ENCODE results near the gene SLC22A23.

The SLC22A23 gene

DNA sequence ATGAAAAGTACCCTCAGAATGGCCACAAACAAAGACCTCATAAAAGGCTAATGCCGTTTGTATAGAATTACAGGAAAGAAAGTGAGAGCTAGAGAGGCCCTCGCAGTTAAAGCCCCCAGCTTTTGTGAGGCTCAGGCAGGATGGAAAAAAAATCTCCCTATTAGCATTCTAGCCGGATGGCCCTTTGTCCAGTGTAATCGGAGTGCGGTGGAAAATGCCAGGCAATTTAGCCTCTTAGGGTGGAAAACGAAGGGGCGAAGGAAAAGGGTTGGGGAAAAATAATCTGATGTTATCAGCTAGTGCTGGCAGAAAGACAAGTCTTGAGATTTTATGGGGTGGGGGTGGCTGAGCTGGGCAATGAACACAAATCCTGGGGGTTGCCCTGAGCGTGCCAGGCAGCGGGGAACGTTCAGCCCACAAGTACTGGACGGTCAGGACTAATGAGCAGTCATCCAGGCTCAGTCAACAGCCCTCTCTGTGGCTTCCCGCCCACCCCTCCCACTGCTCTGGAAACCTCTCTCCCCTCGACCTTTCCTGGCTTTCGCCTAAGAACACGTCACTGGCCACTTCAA lies 105.7 kb downstream of the SLC22A23 start:
- DNase-seq, result no peak

DNA sequence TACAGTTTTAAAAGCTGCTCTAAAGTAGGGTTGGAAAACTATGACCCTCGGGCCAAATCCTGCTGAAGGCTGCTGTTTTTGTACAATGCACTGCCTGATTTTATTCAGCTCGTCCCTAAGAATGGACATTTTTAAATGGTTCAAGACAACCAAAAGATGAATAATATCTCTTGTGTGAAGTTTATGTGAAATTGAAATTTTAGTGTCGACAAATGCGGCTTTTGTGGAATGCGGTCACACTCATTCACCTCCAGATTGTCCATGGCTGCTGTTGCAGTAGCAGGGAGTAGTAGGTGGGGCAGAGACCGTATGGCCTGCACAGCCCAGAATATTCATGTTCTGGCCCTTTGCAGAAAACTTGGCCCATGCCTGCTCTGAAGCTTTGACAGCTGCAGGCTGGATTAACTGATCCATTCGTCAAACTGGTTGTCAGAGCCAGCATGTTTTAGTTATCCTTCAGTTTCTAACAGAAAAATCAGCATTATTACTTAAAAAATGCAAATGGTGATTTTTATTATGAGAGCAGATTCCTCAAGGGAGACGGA lies 106.5 kb downstream of the SLC22A23 start:
- DNase-seq, result peak; percentile 19

DNA sequence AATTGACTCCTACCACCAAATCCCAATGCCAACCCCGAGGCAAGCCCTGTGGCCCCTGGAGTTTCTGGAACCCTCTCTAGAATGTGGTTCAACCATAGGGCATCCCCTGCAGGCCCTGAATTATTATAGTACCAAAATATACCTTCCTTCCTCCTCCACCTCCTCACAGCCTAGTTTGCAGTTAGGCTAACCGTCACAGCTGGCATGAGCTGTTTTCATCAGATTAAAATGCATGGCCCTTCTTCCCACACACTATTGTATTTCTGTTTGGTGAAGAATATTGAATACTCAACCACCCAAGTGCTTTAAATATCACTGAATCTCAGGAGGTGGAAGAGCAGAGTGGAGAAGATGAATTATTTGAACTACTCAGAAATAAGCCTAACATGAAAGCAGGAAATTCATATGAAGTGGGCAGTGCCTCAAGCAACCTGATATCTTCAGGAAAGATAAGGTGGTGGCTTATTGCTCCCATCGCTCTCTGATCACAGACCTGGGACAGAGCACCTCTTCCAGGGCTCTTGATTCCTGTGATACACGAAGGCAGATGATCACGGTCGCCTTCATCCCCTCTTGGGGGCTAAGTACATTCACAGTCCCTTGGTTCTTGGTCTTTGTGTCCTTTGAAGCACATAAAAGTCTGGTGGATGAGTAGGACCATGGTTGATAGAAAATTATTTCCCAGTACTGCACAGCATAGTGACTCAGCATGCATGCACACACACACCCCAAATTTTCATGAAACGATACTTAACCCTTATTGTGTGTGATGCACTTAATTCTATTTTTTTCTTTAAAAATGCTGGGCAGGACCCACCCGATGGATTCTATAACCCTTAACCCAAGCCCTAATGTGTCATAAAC lies 107.2 kb downstream of the SLC22A23 start:
- DNase-seq, result no peak

DNA sequence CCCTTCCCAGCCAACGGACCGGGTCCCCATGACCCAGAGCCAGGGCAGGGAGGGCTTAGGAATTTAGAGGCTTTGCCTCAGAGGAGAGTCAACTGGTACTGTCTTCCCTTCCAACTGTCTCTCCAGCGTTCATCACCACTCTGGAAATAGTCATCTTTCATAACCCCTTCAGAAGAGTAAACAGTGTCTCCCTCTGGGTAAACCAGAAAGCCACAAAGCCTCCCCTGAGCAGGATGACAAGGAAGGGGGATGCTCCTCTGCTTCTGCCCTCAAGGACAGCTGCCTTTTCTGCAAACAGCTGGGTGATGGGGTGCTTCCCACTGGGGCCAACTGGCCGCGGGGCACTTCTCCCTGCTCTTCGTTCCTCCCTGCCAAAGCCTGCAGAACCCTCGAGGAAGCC lies 108.0 kb downstream of the SLC22A23 start:
- DNase-seq, result no peak

DNA sequence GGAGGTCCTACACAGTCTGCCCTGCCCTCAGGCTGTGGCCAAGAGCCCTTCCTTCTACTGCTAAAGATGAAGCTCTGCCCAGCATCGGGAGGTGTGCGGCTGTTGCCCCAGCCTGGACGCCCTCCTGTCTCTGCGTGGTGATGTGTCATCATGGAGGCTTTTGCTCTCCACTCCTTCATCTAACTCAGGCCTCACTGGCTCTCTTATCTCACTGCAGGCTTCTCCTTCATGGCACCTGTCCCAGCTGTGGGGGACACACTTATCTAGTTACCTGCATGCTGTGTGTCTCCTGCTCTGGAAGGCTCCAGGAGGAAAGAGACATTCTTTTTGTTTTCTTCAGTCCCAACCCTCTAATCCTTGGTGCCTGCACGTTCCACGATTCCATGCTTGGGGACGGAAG lies 109.0 kb downstream of the SLC22A23 start:
- DNase-seq, result no peak

DNA sequence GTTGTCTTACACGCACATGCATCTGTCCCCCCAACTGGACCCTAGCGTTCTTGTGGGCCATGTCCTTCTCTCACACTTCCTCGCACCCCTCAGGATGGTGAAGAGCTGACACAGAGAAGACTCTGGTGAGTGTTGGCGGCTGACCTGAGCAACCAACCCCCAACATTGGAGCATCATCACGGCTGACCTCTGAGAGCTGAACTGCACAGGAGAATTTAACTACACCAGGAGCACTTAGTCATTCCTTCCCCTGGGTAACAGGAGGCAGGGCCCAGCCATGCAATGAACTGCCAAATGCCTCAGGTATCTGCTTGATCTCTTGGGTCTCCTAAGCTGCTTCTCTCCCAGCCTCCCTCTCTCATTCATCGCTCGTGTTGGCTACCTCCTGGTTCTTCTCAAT lies 109.6 kb downstream of the SLC22A23 start:
- peak; percentile 18 for DNase-seq

DNA sequence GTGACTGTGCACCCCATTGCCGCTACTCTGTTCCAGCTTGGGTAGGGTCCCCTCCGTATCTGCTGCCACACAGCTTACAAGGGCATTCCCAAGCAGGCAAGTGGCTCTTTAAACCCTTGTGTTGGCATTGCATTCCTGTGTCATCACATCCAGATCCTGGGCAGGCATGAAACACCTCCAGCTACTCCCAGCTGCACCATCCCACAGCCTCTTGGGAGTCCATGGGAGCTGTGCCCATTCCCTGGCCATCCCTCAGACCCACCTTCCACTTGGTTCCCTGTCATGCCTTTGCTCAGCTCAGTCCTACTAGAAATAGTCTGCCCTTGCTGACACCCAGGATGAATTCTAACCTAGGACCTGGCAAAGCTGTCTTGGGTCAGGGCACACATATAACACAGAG lies 110.4 kb downstream of the SLC22A23 start:
- no peak for DNase-seq

DNA sequence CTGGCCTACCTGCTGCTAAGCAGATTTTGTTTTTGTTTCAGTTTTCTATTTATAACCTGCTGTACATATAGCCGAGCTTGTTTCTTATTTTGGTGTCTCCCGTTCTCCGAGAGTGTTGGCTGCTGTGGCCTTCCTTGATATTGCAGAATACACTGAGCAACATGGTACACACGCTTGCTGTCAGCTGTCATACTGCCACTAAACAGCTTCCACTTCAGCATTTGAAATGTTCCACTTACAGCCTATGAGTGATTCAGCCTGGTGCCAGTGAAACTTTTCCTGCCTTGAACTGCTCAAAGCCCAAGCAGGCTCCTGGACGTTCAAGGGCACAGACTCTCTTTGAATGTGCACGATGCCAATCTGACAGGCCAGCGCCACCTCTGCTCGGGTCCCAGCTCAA lies 111.0 kb downstream of the SLC22A23 start:
- no peak for DNase-seq

DNA sequence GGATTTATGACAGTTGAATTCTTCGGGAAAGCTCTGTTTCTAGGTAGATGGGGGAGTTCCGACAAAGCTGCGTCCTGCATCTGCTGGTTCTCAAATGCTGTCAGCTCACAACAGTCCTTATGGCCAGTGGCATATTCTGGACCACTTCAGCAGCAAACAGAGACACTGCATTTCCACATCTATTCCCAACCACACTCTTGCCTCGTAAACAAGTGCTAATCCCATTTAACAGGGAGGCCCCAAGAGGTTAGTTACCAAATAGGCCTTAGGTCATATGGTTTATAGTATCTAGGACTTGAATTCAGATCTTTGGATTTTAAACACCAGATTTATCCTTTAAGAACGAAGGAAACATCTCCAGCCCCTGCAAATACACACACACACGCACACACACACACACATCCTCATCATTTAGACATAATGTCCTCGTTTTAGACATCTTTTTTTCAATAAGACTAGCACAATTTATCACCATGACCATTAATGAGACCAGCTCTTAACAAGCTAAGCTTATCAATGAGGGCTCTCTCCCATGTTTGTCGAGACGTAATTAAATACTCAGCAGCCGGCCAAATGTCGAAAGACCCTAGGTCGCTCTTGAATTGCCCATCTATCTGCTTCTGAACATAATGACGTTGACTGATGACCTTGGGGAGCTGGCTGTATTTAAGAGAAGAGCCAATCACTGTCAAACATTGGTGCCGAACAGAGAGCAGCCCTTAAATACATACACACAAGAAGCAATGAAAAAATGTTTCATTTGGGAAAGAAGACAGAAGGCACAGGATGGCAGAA lies 113.6 kb downstream of the SLC22A23 start:
- DNase-seq, result no peak

DNA sequence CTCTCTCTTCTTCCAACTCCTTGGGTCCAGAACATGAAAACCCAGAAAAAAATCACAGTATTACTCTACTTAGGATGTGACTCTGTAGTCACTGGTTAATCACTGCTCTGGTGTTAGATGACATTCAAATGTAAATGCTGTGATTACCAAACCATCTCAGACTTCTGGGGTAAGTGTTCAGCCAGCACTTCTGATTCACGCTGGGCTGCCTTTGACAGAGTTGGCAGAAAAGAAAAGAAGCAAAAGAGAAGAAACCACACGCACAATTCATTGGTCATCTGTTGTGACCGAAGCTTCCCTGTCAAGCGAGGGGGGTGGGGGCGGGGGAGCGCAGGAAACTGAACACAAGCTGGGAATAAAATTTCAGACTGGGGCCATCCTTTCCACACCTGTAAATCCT lies 115.4 kb downstream of the SLC22A23 start:
- peak; percentile 87 for DNase-seq

DNA sequence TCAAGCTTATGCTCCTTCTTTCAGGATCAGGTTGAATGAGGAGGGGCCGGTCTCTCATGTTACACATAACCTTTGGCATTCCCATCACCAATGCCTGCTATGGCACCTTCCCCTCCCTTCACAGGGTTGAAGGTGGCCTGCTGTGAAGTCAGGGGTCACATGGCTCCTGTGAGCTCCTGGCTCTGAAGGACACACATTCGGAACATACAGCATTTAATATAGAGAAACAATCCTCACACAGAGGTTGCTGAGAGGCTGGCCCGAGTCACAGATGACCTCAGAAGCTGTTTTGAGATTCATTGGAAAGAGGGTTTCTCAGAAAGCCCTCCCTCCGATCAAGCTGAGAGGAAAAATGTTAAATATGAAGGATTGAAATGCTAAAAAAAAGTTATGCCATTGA lies 116.0 kb downstream of the SLC22A23 start:
- DNase-seq, result peak; percentile 48

DNA sequence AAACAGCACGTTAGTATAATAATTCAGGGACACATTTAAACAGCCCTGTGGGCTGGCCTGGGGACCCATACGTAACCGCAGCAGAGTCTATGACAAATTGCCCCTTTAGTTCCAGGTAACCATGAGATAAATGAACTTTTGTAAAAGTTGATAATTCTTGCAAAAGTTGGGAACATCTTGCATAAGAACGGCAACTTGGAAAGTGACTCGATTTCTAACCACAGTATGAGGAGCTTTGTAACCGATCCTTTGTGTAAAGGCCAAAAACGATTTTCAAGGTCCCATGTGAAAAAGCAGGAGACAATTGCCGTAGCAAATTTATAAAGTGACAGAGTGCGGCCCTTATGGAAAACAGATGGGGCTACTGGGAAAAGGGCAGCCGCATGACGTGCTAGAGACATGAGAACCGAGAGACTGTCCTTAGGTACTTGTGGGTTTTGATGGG lies 116.5 kb downstream of the SLC22A23 start:
- peak; percentile 67 for DNase-seq

DNA sequence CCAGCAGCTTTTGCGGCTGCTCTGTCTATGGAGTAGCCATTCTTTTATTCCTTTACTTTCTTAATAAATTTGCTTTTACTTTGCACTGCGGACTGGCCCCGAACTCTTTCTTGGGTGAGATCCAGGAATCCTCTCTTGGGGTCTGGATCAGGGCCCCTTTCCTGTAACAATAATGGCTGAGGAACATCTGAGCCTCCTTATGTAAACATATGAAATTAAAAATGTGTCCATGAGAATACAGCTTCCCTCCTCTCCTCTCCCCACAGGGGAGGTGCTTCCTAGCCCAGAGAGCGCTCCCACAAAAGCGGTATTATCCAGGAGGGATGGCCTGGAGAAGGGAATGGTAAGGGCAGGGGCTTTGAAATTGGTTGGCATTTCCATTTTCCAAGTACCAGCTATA lies 117.0 kb downstream of the SLC22A23 start:
- no peak for DNase-seq

DNA sequence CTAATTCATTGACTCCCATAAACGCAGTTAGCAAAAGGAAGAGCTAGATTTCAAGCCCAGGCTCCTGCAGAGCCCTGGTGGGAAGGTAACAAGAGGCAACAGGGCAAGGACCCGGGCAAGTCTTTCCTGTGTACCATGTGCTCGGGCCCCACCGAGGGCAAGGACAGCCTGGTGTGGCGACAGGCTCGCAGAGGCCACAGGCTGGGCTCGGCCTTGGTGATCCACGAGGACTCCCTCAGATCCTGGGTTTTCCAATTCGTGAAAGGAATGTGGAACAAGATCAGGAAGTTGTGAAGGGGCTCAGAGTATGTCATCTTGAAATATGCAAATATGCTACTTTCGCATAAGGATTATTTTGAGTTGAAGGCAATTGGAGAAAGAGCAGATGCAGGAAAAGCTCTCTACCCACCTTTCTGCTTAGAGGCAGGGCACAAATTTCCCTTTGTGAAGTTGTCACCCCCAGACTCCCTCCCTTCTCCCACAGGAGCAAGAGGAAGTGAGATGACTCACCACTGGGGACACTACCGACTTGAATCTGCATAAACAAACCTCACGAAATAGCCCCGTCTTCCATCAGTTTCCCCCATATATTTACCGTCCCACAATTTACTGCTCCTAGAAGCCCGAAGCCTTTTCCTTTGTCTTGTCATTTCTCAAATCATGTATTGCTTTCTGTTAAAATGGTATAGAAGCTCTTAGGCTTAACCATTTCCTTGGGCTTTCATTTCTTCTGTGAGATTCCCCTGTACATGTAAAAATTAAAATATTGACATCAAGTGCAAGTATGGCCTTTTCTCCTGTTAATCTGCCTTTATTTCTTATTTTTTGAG lies 119.1 kb downstream of the SLC22A23 start:
- DNase-seq, result peak; percentile 51

DNA sequence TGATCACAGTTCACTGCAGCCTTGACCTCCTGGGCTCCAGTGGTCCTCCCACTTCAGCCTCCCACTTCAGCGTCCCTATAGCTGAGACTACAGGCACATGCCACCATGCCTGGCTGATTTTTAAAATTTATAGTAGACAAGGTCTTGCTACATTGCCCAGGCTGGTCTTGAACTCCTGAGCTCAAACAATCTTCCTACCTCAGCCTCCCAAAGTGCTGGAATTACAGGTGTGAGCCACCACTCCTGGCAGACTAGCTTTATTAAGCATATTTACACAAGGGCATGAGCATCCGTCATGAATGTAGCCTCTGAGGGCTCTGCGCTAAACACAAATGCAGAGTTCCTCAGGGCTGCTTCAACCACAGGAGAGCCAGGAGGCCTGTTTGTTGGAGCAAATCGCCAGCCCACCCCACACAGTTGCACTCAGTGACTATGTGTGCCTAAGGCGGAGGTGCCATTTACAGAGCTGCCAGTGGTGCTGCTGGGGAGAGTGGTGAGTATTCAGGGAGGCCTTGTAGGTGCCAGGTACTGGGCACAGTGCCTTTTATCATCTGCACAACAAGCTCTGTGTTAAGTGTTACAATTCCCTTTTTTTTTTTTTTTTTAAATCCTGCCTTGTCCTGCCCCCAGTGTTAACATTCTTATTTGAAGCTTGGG lies 119.9 kb downstream of the SLC22A23 start:
- no peak for DNase-seq

DNA sequence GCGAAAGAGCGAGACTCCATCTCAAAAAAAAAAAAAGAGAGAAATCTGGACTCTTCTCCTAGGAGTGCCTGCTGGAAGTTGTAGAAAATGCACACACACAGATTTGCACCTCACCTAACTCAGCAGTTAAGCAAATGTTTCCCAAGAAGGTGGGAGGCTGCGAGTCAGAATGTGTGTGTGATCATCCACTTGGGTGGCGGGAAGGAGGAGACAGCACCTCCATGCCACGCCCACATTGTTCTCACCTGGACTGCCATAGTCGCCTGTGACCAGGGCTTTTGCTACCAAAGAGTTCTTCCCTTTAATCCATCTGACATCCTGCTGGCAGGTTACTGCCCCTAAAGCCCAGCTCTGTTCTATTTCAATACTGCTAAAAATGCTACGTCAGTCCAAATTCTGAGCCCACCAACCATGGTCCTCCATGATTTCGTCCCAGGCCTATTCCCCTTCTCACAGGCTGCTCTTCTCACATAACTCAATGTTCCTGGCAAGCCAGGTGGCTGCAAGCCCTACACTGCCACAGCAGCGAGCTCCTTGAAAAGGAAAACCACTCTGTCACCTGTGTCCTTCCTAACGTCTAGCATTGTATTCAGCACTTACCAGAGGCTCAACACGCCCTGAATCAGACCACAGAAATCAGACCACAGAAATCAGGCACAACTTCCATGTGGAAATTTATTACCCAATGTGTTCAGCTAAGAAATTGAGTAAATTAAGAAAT lies 120.6 kb downstream of the SLC22A23 start:
- DNase-seq, result no peak

DNA sequence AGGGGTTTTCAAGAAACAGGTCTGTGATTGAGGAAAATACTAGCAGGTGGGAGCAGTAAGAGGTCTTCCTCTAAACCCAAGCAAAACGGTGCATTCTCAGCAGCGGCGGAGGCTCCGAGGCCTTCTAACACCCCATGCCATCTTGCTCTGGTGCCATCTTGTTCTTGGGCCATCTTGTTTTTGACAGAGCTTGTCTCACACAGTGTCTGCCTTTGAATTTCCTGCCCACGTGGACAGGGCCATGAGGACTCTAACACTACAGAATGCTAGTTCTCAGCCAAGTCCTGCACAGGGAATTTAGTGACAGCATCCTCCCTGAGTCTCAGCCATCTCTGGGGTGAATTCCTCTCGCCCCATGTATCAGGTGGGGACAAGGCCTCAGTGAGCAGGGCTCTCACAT lies 121.7 kb downstream of the SLC22A23 start:
- no peak for DNase-seq

DNA sequence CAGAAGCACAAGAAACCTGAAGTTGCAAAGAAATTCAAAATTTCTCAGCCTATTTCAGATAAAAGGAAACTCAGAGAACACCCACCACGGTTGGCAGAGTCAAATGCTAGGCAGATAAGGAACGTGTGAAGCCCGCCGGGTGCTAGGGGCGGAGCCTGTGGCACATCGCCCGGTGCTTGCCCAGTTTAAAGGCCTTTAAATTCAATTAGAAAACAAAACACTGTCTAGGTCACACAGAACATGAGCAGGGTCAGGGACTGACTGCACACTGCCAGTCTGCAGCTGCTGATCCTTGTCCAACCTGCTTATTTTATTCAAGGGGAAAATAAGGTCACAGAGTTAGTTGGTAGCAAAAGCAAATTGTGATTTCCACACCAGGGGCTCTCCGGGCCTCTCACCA lies 122.3 kb downstream of the SLC22A23 start:
- no peak for DNase-seq

DNA sequence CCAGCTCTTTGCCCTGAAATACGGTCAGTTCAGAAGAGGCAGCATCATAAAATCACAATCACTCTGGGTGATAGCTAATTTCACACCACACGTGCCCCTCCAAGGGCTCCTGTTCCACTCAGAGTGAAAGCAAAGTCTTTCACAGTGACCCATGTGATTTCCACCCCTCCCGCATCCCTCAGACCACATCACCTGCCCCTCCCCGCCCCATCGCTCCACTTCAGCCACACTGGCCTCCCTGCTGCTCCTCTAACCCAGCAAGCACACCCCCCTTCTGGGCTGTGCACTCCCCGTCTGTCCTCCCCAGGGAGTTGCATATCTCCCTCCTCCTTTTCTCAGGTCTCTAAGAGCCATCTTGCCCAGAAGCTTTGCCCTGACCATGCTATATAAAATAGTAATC lies 123.6 kb downstream of the SLC22A23 start:
- DNase-seq, result no peak

DNA sequence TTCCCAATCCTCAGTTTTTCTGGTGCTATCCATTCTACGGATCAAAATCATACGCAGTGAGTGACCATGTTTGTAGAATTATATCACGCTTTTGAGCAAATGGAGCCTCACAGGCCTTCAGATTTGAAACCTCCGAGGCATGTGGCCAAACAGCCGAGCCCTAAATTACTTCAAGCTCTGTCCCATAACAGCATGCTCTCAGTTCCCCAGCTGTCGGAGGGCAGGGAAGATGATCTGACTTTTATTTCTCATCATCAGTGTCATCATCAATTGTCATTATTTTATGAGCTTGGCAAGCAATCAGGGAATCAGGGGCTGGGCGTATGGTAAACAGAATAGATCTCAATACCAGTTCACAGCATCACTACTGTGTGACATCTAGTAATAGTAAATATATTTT lies 124.9 kb downstream of the SLC22A23 start:
- no peak for DNase-seq

DNA sequence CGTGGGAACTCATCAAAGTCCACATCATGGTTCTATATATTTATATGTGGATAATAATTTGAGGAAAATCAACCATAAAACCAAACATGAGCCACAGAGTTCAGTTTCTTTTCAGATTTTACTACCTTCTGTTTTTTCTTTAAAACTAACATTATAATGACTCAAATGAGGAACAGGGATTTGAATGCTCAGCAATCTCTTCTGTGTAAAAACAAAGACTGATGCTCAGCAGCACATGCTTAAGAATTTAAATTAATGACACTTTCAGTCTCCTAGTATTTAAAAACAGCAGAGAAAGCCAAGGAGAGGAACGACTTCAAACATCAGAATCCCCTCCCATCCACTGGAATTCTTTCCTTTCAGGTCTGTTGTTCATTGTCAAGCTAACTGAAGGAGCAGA lies 125.4 kb downstream of the SLC22A23 start:
- no peak for DNase-seq
